H4 (cell line): Measurements from ENCODE around the gene MCM3AP. TPM values are rescaled to one million over a fixed set of nuclear protein-coding genes. Genes with fewer than 3 reads are reported as not detected.

Experiments used
- DNase-seq: peaks from one replicate; pipeline ENCODE4 v3.0.0-alpha.2; 2015; ENCODE audit warnings: low spot score
- total RNA-seq: library from RNA; depleted of rRNA; stranded (reverse); fragments of >200 nt; shearing (Covaris generic); gene quantifications from 2 replicates; pipeline ENCODE4 v1.2.3, GENCODE V29; 2014

The MCM3AP gene
- total RNA-seq, 1 experiment from 2014 or later: 48.9 TPM

DNA sequence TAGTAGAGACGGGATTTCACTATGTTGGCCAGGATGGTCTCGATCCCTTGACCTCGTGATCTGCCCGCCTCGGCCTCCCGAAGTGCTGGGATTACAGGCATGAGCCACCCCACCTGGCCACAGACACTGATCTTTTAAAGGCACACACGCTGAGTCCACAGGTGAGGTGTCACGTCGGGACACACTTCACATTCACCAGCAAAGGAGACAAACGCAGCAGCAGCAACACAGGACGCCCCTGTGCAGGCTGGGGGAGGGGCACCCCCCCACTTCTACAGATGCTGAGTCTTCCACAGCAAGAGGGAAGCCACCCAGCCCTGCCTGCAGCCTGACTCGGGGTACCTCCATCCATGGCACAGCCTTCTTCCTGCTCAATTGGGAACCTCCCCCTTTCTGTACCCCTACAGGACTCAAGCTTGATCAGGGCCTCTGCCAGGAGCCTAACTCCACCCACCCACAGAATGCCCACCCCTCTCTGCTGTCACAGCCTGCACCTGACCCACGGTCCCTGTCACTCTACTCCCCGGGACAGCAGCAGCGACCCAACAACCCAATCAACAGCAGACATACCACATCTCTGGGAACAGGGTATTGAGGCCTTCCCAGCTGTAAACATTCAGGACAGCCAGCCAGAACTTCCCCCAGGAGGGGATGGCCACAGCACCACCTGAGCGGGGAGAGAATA lies 66.4 kb downstream of the MCM3AP start:
- DNase-seq: no peak

DNA sequence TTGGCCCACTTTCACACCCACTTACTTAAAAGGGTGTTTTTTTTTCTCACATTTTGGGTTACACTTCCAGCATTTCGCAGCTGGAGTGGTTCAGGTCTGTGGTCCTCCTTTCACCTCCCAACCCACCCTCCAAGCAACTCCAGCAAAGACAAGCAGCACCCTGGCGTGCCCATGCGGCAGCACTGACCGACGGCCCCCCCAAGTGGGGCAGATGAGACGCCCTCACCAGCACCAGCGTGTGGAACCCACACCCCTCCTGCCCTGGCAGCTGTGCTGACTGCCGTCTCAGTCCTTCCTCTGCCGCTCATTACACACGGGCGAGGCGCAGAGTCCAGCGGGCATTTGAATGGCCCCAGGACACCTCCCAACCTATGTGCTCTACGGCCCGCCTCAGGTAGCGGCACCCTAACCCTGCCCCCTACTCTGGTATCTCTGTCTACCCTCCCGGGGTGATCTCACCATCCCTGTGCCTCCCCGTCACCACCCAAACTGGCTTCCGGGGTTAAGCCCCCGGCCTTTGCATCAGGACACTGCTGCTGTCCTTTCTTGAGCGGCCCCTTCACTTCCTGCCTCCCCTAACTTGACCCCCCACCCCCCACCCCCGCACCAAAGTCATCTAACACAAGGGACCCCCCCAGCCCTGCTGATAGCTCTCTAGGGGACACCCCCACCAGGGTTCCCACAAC lies 67.8 kb downstream of the MCM3AP start:
- DNase-seq: no peak

DNA sequence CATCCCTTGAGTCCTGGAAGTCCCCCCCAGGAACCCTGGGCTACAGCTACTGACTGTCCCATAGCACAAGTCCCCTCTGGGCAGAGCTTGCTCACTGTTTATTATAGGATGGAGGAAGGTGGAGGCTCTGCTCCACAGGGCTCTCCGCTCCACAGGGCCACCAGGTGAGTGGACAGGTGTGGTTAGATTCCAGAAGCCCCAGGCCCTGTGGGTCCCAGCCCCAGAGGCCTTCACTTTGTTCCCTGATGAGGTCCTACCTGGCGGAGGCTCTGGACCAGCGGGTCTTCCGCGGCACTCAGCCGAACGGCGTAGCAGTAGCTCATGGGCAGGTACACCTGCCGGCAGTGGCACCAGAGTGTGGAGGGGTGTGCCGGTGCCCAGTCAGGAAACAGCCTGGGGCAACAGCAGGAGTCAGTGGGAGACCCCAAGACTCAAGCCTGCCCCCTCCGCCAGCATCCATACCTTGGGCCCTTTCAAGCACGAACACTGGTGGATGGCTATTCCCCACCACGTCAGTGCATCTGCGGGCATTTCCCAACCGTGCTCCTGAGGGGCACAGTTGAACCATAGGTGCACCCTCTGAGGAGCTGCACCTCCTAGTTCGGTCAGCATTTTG lies 69.2 kb downstream of the MCM3AP start:
- DNase-seq: no peak

DNA sequence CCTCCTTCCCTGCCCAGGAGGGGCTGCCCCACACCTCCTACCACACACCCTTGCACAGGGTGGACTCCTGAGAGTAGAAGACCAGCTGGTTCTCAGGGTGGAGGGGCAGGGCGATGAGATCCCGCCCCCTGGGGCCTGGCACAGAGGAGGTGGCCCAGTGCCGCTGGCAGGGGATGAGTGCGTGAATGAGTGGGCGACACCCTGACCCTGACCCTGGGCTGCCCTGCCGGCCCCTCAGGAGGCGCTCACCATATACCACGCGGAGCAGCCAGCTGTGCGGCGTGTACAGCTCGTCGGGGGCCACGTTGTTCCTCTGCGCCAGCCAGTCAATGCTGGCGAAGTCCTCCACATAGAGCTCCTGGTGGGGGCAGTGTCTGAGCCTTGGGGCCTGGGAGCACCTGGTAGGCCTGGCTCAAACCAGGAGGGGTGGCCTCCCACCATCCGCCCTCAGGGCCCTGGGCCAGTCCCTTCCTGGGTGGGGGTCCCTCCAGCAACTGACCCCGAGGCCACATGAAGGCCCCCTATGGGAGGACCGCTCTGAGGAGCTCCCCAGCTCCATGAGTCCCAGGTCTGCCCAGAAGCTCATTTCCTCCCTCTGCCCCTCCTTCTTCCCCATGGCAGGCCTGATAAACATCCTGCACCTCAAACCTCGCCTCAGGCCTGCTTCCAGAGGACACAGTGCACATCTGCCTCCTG lies 69.8 kb downstream of the MCM3AP start:
- DNase-seq: no peak

DNA sequence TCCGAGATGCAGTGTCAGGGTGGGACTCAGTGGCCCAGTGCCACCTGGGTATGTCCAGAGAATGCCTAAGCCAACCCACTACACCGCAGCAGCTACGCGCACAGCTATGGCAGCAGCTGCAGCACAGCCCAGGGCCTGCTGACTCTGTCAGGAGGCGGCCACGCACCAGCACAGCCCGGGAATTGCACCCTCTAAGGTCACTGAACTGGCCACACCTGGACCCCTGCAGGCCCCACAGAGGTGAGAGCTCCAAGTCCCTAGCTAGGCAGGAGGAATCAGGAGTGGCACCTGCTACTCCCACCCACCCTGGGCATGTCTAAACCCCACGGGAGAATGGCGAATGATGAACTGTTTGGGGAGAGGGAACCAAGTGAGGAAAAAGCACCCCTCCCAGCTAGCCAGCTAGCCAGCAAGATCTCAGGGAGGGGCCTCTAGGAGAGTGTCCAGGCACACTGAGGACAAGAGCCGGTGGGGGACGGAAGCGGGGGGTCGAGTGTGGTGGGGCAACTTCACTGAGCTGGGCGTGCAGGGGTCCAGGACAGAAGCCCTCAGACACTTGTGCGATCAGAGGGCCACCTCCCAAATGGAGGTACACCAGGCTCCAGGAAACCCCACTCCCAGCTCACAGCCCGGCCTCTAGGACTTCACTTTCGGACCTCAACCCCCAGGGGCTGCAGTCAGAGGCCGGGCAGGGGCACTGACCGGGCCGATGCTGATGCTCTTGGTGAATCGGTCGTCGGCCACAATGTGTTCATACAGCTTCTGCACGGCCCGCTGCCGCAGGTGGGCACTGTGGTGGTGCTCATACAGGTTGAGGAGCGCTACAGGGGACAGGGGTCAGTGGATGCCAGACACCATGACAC lies 70.7 kb downstream of the MCM3AP start:
- no peak for DNase-seq

DNA sequence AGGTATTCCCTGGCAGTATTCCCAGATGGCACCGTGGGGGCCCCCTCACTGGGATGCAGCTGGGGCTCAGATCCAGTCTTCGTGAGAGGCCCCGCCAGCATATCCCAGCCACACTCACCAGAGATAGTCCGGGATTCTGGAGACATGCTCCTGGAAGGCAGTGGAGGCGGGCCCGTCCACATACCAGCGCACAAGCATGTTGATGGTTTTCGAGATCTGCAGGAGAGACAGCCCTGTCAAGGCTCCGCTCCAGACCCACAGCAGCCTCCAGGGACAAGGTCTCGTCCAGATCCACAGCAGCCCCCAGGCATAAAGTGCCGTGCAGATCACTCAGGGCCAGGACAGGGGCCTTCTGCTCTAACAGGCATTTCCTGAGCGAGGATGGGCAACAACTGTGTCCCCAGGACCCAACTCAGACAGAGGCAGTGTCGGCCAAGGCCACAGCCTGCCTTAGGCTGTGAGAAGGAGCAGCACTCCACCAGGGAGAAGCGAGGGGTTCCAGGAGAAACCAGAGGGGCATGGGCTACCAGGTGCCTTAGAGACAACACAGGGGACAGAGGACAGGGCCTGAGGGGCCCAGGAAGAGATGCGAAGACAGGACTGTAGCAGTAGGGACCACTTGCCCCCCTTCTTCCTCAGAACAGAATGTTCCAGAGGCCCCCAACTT lies 71.7 kb downstream of the MCM3AP start:
- DNase-seq: no peak

DNA sequence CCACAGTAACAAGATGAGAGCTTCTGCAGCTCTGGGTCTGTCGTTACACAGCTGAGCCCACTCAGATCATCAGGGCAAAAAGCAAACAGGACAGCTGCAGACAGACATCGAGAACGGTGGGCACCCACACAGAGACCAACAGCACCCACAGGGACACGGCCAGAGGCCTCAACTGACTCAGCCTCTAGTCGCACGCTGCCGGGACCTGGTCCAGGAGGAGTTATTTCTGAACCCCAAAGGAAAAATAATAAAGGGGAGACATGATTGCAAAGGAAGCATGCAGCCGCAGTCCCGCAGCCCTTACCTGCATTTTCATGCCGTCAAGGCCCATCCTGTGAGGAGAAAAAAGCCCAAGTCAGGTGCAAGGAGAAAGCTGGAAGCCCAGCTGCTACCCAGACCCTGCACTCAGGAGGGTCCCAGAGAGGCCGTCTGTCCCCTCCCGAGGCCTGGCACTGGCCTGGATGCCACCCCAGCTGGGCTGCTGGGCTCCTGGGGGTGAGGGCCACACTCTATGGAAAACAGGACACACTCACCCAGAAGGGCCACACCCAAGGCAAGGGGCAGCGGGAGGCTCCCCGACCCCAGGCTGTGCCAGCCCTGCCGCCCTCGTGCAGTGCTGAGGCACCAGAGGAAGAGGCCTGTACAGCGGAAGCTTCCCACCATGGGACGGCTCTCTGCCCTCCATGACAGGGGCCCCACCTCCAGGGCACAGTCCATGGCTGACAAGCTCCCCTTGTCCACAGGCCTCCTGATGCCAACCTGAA lies 72.5 kb downstream of the MCM3AP start:
- no peak for DNase-seq

DNA sequence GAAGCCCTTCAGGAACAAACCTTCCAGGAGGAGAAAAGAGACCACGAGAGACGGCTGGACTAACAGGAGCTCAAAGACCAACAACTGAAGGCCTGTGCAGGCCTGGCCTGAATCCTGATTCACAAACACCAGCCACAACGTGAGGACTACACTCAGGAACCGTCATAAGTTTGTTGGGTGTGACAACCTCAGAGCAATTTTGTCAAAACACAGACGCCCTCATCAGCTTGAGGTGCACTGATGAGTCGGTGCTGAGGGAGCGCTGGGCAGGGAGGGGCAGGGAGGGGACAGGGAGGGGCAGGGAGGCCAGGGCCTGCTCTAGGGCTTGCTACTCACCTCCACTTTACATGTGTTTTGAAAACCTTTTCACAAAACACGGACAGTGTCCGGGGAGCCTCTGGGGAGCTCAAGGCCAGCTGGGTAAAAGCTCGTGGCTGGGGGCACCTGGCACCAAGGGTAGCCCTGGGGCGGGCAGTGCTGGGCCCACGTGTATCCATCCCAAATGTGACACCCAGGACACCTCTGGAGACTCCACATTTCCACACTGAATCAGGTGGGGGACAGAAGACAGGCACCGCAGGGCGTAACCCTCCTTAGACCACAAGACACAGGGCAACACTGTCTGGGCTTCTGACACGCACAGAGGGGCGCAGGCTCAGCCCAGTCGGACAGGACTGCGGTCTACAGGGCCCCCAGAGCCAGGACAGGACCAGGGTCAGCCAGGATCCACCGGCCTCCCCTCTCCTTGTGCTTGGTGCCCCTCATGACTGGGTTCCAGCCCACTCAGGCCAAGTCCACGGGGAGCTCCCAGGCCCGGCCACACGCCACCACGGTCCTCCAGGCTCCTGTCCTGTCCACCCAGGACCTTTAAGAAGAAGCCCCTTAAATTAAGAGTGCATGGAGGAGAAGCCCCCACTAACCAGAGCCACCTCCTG lies 73.4 kb downstream of the MCM3AP start:
- no peak for DNase-seq

DNA sequence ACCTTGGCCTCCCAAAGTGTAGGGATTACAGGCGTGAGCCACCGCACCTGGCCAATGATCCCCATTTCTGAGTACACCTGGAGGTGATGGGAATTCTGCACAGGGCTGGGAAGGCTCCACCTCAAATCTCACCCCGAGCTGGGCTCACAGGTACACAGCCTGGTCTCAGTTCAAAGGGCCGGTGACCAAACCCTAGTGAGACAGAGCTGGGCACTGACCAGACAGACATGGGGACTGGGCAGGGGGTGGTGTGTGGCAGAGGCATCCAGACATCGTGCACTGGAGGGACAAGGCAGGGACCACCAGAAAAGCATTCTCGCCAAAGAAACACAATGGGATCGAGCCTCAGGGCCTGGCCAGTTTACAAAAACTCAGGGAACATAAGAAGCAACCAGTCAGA lies 74.0 kb downstream of the MCM3AP start:
- no peak for DNase-seq

DNA sequence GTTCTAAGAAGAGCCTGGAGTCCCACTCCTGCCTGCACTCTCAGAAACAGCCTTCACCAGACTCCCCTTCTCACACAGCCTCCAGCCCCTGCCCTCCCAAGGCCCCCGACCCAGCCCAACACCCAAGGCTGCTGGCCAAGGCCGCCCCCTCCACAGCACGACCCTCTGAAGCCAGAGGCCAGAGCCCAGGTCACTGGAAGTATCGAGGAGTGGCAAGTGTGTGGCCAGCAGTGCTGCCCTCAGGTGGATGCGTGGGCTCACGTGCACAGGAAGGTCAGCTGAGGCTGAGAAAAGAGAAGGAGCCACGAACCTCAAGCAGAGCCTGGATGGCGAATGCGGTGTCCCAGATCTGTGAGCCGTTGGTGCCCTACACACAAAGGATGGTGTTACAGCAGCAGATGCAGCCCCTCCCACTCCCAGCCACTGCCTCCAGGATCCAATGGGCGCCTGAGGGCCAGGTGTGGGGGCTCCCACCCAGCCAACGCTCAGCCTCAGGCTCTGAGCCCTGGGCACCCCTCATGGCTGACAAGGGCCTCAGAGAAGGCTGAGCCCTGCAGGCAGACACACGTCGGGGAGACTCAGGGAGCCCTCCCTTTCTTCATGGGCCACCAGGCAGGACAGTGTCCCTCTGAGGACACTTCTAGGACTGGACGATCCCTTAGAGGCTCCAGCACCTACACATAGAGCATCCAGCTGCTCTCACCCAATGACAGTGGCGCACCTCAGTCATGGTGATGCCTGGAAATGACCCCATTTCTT lies 74.9 kb downstream of the MCM3AP start:
- DNase-seq: no peak

DNA sequence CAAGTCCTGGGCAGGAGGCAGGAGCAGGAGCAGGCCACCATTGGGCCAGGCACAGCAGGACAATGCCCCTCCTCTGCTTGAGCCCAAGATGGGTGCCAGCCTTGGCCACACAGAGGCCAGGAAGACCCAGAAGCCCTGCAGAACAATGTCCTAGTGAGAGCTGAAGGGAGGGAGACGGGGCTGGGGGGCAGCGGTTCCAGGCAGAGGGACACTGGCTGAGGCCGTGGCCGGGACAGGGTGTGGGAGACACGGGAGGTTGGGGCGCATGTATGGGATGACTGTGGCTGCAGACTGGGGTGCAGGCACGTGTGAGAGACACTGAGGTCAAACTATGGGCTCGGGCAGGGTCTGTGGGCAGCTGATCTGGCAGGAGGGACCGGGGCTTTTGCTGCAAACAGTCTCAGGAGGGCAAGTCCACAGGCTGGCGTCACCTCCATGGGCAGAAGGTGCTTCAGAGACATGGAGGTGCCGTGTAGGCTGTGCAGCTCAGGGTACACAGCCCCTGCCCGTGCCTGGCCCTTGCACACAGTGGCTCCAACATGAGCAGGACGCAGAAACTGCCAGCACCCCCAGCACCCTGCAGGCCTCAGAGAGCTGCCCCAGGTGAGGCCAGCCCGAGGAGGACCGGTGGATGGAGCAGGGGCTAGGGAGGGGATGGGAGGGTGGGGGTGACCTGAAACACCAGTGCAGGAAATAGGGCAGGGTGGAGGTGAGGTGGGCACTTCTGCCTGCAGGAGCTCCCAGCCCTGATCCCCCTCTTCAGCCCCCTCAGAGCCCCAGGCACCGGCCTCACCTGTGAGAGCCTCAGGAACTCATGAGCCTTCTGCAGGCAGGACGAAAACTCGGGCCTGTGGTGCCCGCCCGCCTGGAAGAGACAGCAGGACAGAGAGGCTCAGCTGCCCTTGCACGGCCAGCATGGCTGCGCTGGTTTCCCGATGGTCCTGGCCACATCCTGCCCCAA lies 76.4 kb downstream of the MCM3AP start:
- no peak for DNase-seq

DNA sequence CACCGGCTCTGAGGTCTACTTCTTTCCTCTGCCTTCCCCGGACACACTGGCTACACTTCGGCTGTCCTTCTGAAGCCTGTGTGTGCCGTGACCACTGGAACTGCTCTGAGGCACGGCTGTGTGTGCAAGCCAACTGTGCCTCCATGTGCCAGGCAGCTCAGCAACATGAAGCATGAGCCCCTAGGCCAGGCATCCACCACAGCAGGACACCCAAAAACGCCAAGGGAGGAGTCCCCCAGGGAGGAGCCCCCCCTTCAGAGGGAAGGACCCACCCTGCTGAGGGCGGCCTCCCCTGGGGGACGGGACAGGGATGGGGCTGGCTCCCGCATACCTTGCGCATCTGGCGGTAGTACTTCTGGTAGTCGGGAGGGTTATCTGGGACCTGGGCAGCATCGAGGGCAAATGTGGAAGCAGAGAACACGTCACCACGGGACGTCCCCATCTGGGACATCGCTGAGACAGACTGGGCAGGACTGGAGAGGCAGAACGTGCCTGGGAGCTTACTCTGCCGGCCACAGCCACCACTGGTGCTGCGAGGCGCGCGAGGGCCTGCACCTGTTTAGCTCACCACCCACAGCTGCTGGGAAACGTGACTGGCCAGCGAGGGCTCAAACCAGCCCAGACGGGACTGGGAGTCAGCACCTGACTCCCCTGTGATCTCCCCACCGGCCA lies 77.4 kb downstream of the MCM3AP start:
- no peak for DNase-seq

DNA sequence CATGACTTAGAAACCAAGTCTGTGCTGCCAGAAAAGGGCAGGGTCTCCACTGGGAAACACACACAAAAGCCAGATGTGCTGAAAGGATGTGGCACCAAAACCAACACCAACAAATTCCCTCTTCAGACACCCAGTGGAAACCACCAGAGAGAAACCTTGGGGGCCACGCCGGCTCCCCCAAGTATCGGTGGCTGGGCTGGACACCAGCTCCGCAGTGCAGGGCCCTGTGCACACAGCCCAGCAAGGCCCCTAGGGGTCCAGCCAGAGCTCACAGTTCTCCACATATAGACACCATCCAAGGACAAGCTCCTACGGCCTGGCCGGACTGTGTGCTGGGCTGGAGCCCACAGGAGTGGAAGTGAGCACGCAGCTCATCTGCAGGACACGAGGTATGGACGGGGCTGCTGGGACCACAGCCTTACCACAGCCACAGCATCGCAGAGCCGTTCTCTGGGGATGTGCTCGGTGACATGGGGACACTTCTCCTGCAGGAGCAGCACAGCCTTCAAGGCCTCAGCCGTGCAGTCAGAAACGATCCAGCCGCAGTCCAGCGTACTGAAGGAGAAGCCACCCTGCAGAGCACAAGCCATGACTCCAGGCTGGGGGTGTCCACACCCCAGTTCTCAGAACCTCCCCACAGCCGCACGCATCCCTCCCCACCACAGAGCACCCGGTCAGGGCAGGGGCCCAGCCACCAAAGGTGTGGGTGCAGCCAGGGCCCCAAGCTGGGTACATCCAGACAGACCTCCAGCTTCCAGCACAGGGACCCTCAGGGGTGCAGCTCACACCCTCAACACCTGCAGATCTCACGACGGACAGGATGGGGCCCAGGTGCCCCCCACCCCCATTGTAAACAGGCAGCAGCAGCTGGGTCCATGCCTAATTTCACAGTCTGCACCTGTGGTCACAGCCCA lies 78.1 kb downstream of the MCM3AP start:
- DNase-seq: no peak

DNA sequence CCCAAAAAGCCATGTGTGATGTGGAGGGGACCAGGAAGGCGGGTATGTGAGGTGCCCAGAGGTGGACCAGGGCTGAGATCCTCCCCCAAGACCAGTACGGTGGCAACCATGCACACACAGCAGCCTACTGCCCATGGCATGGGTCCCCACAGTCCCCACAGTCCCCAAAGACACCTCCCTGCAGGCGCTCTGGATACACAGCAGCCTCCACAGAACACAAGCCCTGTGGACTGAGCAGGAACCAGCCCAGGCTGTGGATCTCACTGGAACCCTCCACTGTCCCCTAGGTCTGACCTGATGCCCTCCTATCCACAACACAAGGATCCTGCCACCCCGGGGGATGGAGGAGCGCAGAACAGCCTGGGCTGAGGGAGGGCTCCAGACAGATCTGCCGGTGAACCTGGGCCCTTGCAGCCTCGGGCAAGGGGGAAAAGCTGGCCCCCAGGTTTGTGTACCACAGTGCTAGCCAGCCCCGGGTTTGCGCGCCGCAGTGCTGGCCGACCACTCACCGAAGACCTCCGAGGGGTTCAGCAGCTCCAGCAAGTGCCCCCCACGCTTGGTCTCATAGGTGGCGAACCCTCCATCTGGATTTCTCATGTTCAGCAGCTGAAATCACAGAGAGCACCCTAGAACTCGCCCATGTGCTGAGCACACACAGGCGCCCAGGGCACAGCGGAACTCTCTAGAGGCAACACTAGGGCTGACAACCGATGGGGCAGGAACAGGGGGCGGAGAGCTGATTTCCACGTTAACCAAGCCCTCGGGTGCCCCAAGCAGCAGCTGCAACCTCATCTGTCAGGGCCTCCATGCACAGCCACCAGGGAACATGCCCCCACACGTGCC lies 79.0 kb downstream of the MCM3AP start:
- DNase-seq: no peak

DNA sequence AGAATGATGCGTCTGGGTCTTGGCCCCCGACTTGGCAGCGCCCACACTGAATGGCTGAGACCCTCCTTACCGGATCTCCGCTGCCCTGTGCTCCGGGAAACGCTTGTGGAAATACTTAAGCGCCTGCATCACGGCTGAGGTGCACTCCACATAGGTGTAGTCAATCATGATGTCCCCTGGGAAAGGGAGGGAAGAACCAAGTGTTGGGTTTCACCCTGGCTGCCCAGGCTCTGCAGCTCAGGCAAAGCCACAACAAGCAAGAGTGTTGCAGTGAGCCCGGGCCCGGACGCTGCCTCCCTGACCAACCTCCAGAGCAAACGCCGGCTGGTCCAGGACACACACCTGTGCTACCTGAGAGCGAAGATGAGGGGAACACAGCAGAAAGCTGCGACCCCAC lies 79.6 kb downstream of the MCM3AP start:
- no peak for DNase-seq
